Natural killer cell (primary cell): Measurements from ENCODE around the gene OR7A5. TPM values are rescaled to one million over a fixed set of nuclear protein-coding genes. Genes with fewer than 3 reads are reported as not detected.
"Not testable (repeated sequence)": the region's sequence is repeated elsewhere in the genome, so short reads cannot be mapped to it uniquely, and the experiment has no call there.

Source experiments
- ATAC-seq, 3 donors: fragments of 150-1000 bp in 2 of 3; fragments of 200-7000 bp in 1 of 3; cut with Tn5 transposase; 1 replicate in 1 of 3; 2 replicates in 2 of 3; pipeline ENCODE4 v1.10.0; 2021; ENCODE audit warnings: mild to moderate bottlenecking in 2 of 3, moderate library complexity in 2 of 3
- DNase-seq, 2 donors: peaks; one replicate each; pipeline versions ENCODE4 v3.0.0 to v3.0.0-alpha.2; 2013 to 2021; ENCODE audit warnings: mixed read lengths in 1 of 2
- H3K27ac ChIP-seq: one replicate; pipeline ENCODE4 v1.5.1; 2013; ENCODE audit warnings: mild to moderate bottlenecking, low read length
- H3K27me3 ChIP-seq: one replicate; pipeline ENCODE4 v1.6.1; 2013; ENCODE audit warnings: low read length; ENCODE audit not compliant: control insufficient read depth, insufficient read depth
- H3K36me3 ChIP-seq: one replicate; pipeline ENCODE4 v1.6.1; 2013; ENCODE audit warnings: low read length; ENCODE audit not compliant: control insufficient read depth, insufficient read depth
- H3K4me1 ChIP-seq: one replicate; pipeline ENCODE4 v1.6.1; 2013; ENCODE audit warnings: low read length; ENCODE audit not compliant: control insufficient read depth, insufficient read depth
- H3K4me3 ChIP-seq: one replicate; pipeline ENCODE4 v1.5.1; 2013; ENCODE audit warnings: low read length
- H3K9me3 ChIP-seq: one replicate; pipeline ENCODE4 v1.6.1; 2013; ENCODE audit warnings: low read length; ENCODE audit not compliant: control insufficient read depth, insufficient read depth
- H3K27ac Mint-ChIP-seq, 2 donors: one replicate each; pipeline ENCODE4 v1.8.0; 2022; ENCODE audit warnings: mild to moderate bottlenecking in 2 of 2, mixed read lengths in 2 of 2, moderate library complexity in 1 of 2
- H3K27me3 Mint-ChIP-seq, 2 donors: one replicate each; pipeline ENCODE4 v1.8.0; 2022; ENCODE audit warnings: low read depth in 2 of 2, mixed read lengths in 2 of 2
- H3K36me3 Mint-ChIP-seq: one replicate; pipeline ENCODE4 v1.8.0; 2022; ENCODE audit warnings: mixed read lengths
- H3K4me1 Mint-ChIP-seq, 2 donors: one replicate each; pipeline ENCODE4 v1.8.0; 2022; ENCODE audit warnings: mixed read lengths in 2 of 2
- H3K4me3 Mint-ChIP-seq: one replicate; pipeline ENCODE4 v1.8.0; 2022; ENCODE audit warnings: mild to moderate bottlenecking, moderate library complexity, mixed read lengths
- H3K9me3 Mint-ChIP-seq, 2 donors: one replicate each; pipeline ENCODE4 v1.8.0; 2022; ENCODE audit warnings: mixed read lengths in 2 of 2
- WGBS: methylation state at CpG from one replicate; pipeline ENCODE4 v1.1.7; 2013; ENCODE audit warnings: missing lambda C conversion rate; ENCODE audit not compliant: insufficient coverage; 5-methylcytosine and 5-hydroxymethylcytosine counted together
- intact Hi-C: fragments of 100-400 bp; cut with micrococcal nuclease; formaldehyde crosslinking; loops from one replicate; pipeline ENCODE4 v1.14.2; 2022
- total RNA-seq, 4 donors: library from RNA; stranded (reverse); fragments of 120-200 nt in 1 of 4; gene quantifications; one replicate each; pipeline versions ENCODE4 v1.2.3 to v1.2.4, GENCODE V29; 2013 to 2022
- TF ChIP-seq, protein P1 (sequence below): fragments of 200-600 bp; IDR thresholded peaks from one replicate; pipeline ENCODE4 v1.8.0; 2022; ENCODE audit warnings: antibody characterized with exemption

OR7A5 gene
- total RNA-seq, 3 donors from 2014 or later (not counting 1 experiment from before 2014, with no cell fraction given) = not detected

DNA sequence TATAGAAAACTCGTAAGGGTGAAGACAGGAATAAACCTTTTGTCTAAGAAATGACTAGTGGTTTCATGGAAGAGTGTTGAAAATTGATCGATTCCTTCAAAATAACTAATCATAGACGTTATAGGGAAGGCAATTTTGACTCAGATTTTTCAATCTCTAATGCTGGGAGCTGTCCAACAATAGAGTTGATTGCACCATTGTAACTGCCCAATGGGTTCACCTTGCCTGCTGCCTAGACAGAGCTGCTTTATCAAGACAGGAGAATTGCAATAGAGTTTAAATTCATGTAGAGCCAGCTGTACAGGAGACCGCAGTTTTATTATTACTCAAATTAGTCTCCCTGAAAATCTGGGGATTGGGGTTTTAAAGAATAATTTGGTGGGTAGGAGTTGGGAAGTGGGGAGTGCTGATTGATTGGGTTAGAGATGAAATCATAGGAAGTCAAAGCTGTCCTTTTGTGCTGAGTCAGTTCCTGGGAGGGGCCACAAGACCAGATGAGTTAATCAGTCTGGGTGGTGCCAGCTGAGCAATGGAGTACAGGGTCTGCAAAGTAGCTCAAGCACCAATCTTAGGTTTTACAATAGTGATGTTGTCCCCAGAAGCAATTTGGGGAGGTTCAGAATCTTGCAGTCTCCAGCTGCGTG, 39.8 kb downstream of the OR7A5 start:
- Histone ChIP-seq H3K27me3 (no peaks in the 10 kb centered on the region), H3K36me3 (no peaks in the 10 kb centered on the region), H3K4me3 (no peak overlapping the region), H3K9me3 (no peaks in the 10 kb centered on the region), H3K4me1 (no peaks in the 10 kb centered on the region), H3K27ac (no peak overlapping the region)
- peaks cover 13 to 26% of the 10 kb centered on the region in 2 donors for H3K27me3 Mint-ChIP-seq
- intact Hi-C loops = no loop called here
- WGBS = 90% methylated on average over 4 of the region's 5 CpGs
- no peaks in the 10 kb centered on the region for H3K9me3 Mint-ChIP-seq
- ATAC-seq = no peak
- H3K36me3 Mint-ChIP-seq = no peaks in the 10 kb centered on the region
- no peak overlapping the region for H3K27ac Mint-ChIP-seq
- H3K4me1 Mint-ChIP-seq = no peaks in the 10 kb centered on the region
- TF ChIP-seq, protein P1, sequence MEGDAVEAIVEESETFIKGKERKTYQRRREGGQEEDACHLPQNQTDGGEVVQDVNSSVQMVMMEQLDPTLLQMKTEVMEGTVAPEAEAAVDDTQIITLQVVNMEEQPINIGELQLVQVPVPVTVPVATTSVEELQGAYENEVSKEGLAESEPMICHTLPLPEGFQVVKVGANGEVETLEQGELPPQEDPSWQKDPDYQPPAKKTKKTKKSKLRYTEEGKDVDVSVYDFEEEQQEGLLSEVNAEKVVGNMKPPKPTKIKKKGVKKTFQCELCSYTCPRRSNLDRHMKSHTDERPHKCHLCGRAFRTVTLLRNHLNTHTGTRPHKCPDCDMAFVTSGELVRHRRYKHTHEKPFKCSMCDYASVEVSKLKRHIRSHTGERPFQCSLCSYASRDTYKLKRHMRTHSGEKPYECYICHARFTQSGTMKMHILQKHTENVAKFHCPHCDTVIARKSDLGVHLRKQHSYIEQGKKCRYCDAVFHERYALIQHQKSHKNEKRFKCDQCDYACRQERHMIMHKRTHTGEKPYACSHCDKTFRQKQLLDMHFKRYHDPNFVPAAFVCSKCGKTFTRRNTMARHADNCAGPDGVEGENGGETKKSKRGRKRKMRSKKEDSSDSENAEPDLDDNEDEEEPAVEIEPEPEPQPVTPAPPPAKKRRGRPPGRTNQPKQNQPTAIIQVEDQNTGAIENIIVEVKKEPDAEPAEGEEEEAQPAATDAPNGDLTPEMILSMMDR = no peak
- no peak overlapping the region for H3K4me3 Mint-ChIP-seq
- DNase-seq = no peak

DNA sequence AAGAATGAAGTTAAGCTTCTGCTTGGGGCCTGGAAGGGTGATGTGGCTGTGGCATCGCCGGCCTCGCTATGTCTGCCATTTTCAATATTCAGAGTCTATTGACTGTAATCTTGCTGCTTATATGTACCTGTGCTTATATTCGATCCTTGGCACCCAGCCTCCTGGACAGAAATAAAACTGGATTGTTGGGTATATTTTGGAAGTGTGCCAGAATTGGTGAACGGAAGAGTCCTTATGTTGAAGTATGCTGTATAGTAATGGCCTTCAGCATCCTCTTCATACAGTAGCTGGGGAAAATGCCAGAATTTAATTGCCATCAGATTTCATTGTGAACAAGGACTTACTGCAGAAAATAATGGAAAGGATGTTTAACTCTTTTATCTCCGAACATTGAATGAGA, 42.7 kb downstream of the OR7A5 start:
- WGBS = 95% methylated on average over 5 of the region's 6 CpGs

DNA sequence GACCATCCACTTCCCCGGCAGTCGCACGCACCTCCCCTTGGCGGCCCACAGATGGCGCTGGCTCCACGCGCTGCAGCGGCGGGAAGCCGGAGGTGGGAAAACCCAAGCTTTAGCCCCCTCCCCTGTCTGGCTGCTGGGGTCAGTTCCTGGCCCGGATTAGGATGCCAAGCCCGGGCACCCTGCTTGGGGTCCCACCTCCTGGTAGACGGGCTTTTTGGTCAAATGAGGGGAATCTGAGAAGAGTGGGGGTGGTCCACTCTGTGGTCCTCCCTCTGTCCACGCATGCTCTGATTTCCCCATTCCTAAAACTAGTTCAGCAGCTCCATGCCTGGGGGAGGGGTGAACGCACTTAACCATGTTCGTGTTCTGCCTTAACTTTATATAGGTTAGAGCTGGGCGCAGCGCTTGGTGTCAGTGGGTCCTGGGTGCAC, 48.5 kb downstream of the OR7A5 start:
- H3K4me3 ChIP-seq = no peak overlapping the region
- no peak overlapping the region for H3K4me3 Mint-ChIP-seq
- no peak overlapping the region for H3K27ac Mint-ChIP-seq
- ATAC-seq (peak in 2 of 3 donors; percentile 52 to 63), DNase-seq (peak in 1 of 2 donors; percentile 48)
- WGBS = 30% methylated on average over 18 of the region's 18 CpGs
- H3K9me3 Mint-ChIP-seq = no peaks in the 10 kb centered on the region
- peaks cover 40% of the 10 kb centered on the region for H3K4me1 ChIP-seq
- intact Hi-C loops = no loop called here
- no peaks in the 10 kb centered on the region for H3K36me3 Mint-ChIP-seq
- H3K27ac ChIP-seq = no peak overlapping the region
- peaks cover 16 to 22% of the 10 kb centered on the region in 2 donors for H3K4me1 Mint-ChIP-seq
- no peaks in the 10 kb centered on the region for H3K27me3 ChIP-seq
- no peaks in the 10 kb centered on the region for H3K9me3 ChIP-seq
- H3K36me3 ChIP-seq = no peaks in the 10 kb centered on the region
- H3K27me3 Mint-ChIP-seq = peaks cover 0 to 13% of the 10 kb centered on the region in 2 donors
- TF ChIP-seq, protein P1 = peak; percentile 77

More for the DNA sequence above, 42.7 kb downstream of the OR7A5 start:
- H3K4me1 Mint-ChIP-seq, H3K36me3 Mint-ChIP-seq, H3K27ac ChIP-seq, H3K36me3 ChIP-seq, H3K9me3 Mint-ChIP-seq, H3K9me3 ChIP-seq, intact Hi-C loops, H3K4me1 ChIP-seq, H3K27me3 Mint-ChIP-seq, H3K27me3 ChIP-seq, DNase-seq, H3K27ac Mint-ChIP-seq, ATAC-seq, H3K4me3 Mint-ChIP-seq, H3K4me3 ChIP-seq: not testable (repeated sequence)

DNA sequence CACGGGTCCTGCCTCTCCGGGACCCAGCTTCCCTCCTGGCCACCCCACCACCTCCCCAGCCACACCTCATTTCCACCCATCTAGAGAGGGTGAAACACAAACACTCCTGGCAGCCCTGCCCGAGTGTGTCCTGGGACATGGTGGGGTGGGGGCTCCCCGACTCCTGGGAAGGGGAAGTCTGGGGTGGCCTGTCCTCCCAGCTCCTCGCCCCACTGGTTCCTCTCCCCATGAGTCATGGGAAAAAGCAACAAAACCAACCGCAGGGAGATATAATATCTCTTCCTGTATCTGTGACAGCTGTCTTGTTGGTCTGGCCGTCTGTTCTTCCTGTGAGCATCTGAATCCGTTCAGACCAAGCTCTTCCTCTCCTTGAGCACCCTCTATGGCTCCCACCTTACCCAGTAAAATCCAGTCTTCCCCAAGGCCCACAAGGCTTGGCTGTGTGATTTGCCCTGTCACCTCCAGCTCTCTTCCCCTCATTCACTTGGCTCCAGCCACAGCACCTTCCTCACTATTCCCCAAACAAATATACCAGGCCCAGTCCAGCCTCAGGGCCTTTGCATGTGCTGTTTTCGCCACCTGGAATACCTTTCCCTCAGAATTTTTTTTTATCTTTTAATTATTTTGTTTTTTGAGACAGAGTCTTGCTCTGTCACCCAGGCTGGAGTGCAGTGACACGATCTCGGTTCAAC, 49.7 kb downstream of the OR7A5 start:
- H3K4me1 ChIP-seq = peaks cover 40% of the 10 kb centered on the region
- intact Hi-C loops, H3K27me3 ChIP-seq, H3K4me3 ChIP-seq, H3K9me3 ChIP-seq, H3K36me3 Mint-ChIP-seq, H3K36me3 ChIP-seq, H3K9me3 Mint-ChIP-seq: not testable (repeated sequence)
- Mint-ChIP-seq H3K4me1 (peaks cover 16 to 22% of the 10 kb centered on the region in 2 donors), H3K27ac (peak overlapping the region in 1 of 2 donors; percentile 70), H3K4me3 (peak overlapping the region; percentile 54), H3K27me3 (peaks cover 0 to 13% of the 10 kb centered on the region in 2 donors)
- WGBS = 36% methylated on average over 8 of the region's 11 CpGs
- peak in 1 of 2 donors; percentile 16 for DNase-seq
- ATAC-seq = peak; percentile 52 to 83 (median 66)
- H3K27ac ChIP-seq = peak overlapping the region; percentile 43

DNA sequence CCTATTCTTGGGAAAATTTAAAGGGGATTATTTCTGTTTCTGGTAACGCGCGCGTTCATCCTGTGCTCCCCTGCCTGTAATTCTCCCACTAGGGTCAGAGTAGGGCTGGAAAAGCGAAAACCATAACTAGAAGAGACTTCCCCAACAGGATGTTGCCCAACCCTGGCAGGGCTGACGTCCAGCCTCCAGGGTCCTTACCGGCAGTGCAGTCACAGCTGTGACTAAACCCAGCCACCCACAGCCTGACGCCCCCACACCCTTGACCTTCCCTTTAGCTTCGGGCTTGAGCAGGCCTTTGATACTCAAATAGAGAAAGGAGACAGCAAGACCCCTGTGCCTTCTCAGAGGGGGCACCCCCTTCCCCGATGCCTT, 50.3 kb downstream of the OR7A5 start:
- H3K27me3 ChIP-seq, H3K4me3 Mint-ChIP-seq, intact Hi-C loops, H3K9me3 ChIP-seq, H3K9me3 Mint-ChIP-seq, H3K4me3 ChIP-seq, H3K36me3 Mint-ChIP-seq, H3K36me3 ChIP-seq, DNase-seq: not testable (repeated sequence)
- Histone ChIP-seq H3K27ac (peak overlapping the region; percentile 43), H3K4me1 (peaks cover 40% of the 10 kb centered on the region)
- WGBS = 20% methylated on average over 7 of the region's 10 CpGs
- ATAC-seq = peak; percentile 63 to 81 (median 65)
- Mint-ChIP-seq H3K27me3 (peaks cover 0 to 13% of the 10 kb centered on the region in 2 donors), H3K4me1 (peaks cover 16 to 22% of the 10 kb centered on the region in 2 donors), H3K27ac (peak overlapping the region in 1 of 2 donors; percentile 70)

DNA sequence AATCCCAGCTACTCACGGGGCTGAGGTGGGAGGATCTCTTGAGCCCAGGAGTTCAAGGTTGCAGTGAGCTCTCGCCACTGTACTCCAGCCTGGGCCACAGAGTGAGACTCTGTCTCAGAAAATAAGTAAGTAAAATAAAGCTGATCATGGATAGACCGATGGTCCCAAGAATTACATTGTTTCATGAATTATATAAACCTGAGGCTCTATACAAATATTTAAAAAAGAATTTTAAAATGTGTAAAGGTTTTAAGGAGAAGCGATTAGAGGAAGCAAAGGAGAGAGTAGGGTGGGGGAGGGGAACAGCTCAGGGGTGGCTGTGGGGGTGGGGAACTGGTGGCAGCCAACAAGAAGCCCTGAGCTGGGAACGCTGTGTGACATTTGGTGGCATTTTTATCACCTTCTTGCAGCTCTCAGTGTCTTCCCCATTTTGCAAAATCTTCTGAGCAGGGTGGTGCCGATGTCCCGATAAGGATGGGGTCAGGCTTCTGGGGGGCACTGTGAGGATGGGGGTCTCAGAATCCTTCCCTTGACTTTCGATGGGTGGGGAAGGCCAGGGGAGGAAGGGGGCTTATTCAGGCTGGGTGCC, 51.5 kb downstream of the OR7A5 start:
- intact Hi-C loops, H3K27ac ChIP-seq, H3K27ac Mint-ChIP-seq, H3K36me3 ChIP-seq, H3K27me3 ChIP-seq, H3K4me3 Mint-ChIP-seq, DNase-seq, H3K9me3 ChIP-seq, H3K36me3 Mint-ChIP-seq, H3K9me3 Mint-ChIP-seq, H3K4me3 ChIP-seq: not testable (repeated sequence)
- H3K4me1 Mint-ChIP-seq = peaks cover 16 to 22% of the 10 kb centered on the region in 2 donors
- H3K27me3 Mint-ChIP-seq = peaks cover 8 to 13% of the 10 kb centered on the region in 2 donors
- peak in 1 of 3 donors; percentile 50 for ATAC-seq
- peaks cover 40% of the 10 kb centered on the region for H3K4me1 ChIP-seq
- WGBS = 42% methylated on average over 4 of the region's 8 CpGs
